B cell (primary cell): Measurements from ENCODE around the gene CAPNS2. TPM values are rescaled to one million over a fixed set of nuclear protein-coding genes. Genes with fewer than 3 reads are reported as not detected.

Experiments
- ATAC-seq: fragments of 200-7000 bp; cut with Tn5 transposase; one replicate; pipeline ENCODE4 v1.10.0; 2021; ENCODE audit warnings: low read depth, mild to moderate bottlenecking, moderate number of reproducible peaks, moderate library complexity
- CTCF ChIA-PET: fragments of 350-600 bp; sonication (Branson Sonifier 250); formaldehyde crosslinking; loops from one replicate; lab custom pipeline; 2021; ENCODE audit warnings: antibody characterized with exemption, inconsistent platforms; lab: Charles Lee
- POLR2A ChIA-PET: fragments of 350-600 bp; sonication (Branson Sonifier 250); formaldehyde crosslinking; loops from one replicate; lab custom pipeline; 2021; ENCODE audit warnings: antibody characterized with exemption; lab: Charles Lee
- DNase-seq: peaks from one replicate; pipeline ENCODE4 v3.0.0; 2013
- H2AFZ ChIP-seq: 2 replicates; pipeline ENCODE4 v1.6.1; 2012; ENCODE audit warnings: mild to moderate bottlenecking, low read depth, low read length; ENCODE audit not compliant: insufficient read depth, poor library complexity, severe bottlenecking
- H3K27ac ChIP-seq, 2 donors: 1 replicate in 1 of 2; 2 replicates in 1 of 2; pipeline ENCODE4 v1.5.1; 2012 to 2013; ENCODE audit warnings: low read length in 2 of 2, mild to moderate bottlenecking in 2 of 2, moderate library complexity in 1 of 2
- H3K27me3 ChIP-seq, 4 experiments: fragments of 200-600 bp in 1 of 4; sonication (generic) in 1 of 4; replicated peaks in 1 of 4; 1 replicate in 2 of 4; 2 replicates in 2 of 4; pipeline versions ENCODE4 v1.6.1 to v1.7.0; 2013 to 2016; ENCODE audit warnings: low read length in 3 of 4, mild to moderate bottlenecking in 2 of 4, mixed read lengths in 1 of 4, moderate library complexity in 1 of 4; ENCODE audit not compliant: insufficient read depth in 4 of 4, control insufficient read depth in 3 of 4; ENCODE audit errors: control extremely low read depth in 1 of 4
- H3K36me3 ChIP-seq, 2 experiments: replicated peaks in 1 of 2; 1 replicate in 1 of 2; 2 replicates in 1 of 2; pipeline versions ENCODE4 v1.6.1 to v1.7.1; 2013; ENCODE audit warnings: low read length in 1 of 2; ENCODE audit not compliant: insufficient read depth in 2 of 2, control insufficient read depth in 1 of 2; ENCODE audit errors: control extremely low read depth in 1 of 2, extremely low read depth in 1 of 2
- H3K4me1 ChIP-seq, 2 donors: fragments of 200-600 bp in 1 of 2; sonication (generic) in 1 of 2; 1 replicate in 1 of 2; 2 replicates in 1 of 2; pipeline versions ENCODE4 v1.5.1 to v1.6.1; 2013 to 2017; ENCODE audit warnings: low read length in 2 of 2; ENCODE audit not compliant: control insufficient read depth in 2 of 2, insufficient read depth in 2 of 2
- H3K4me2 ChIP-seq: replicated peaks from 2 replicates; pipeline ENCODE3; 2012; ENCODE audit warnings: mild to moderate bottlenecking, low read depth, low read length; ENCODE audit not compliant: poor library complexity, severe bottlenecking
- H3K4me3 ChIP-seq, 5 experiments: fragments of 200-600 bp in 1 of 5; sonication (generic) in 1 of 5; 1 replicate in 3 of 5; 2 replicates in 2 of 5; pipeline versions ENCODE4 v1.5.1 to v1.7.0; 2011 to 2016; ENCODE audit warnings: low read length in 4 of 5, mild to moderate bottlenecking in 4 of 5, low read depth in 2 of 5, control low read depth in 1 of 5, moderate library complexity in 1 of 5; ENCODE audit not compliant: insufficient read depth in 1 of 5; ENCODE audit errors: control extremely low read depth in 1 of 5, extremely low read depth in 1 of 5
- H3K79me2 ChIP-seq: fragments of 200-600 bp; sonication (generic); one replicate; pipeline ENCODE4 v1.6.0; 2016; ENCODE audit warnings: low read length; ENCODE audit not compliant: control insufficient read depth, insufficient read depth
- H3K9ac ChIP-seq: fragments of 200-600 bp; sonication (generic); 2 replicates; pipeline ENCODE4 v1.6.1; 2017; ENCODE audit warnings: mild to moderate bottlenecking, low read length, moderate library complexity
- H3K9me3 ChIP-seq, 3 donors: one replicate each; pipeline versions ENCODE4 v1.6.1 to v1.7.1; 2013; ENCODE audit warnings: low read length in 2 of 3; ENCODE audit not compliant: control insufficient read depth in 2 of 3, insufficient read depth in 1 of 3; ENCODE audit errors: control extremely low read depth in 1 of 3
- H4K20me1 ChIP-seq: 2 replicates; pipeline ENCODE4 v1.6.0; 2012; ENCODE audit warnings: mild to moderate bottlenecking, low read length; ENCODE audit not compliant: insufficient read depth, control insufficient read depth, poor library complexity, severe bottlenecking
- H3K27ac Mint-ChIP-seq: one replicate; pipeline ENCODE4 v1.8.0; 2021; ENCODE audit warnings: mixed read lengths
- H3K27me3 Mint-ChIP-seq: one replicate; pipeline ENCODE4 v1.8.0; 2021; ENCODE audit warnings: mixed read lengths
- H3K4me1 Mint-ChIP-seq: one replicate; pipeline ENCODE4 v1.8.0; 2021; ENCODE audit warnings: mixed read lengths
- H3K4me3 Mint-ChIP-seq: one replicate; pipeline ENCODE4 v1.8.0; 2021; ENCODE audit warnings: mixed read lengths
- H3K9me3 Mint-ChIP-seq: one replicate; pipeline ENCODE4 v1.8.0; 2022; ENCODE audit warnings: mixed read lengths; ENCODE audit not compliant: insufficient read depth
- CTCF ChIP-seq: fragments of 200-600 bp; IDR thresholded peaks from one replicate; pipeline ENCODE4 v1.8.0; 2022; ENCODE audit warnings: antibody characterized with exemption, mild to moderate bottlenecking
- EZH2 ChIP-seq: IDR thresholded peaks from 2 replicates; pipeline ENCODE4 v1.6.1; 2012; ENCODE audit warnings: borderline replicate concordance, low read depth, mild to moderate bottlenecking, moderate library complexity, low read length; ENCODE audit not compliant: insufficient read depth, poor library complexity, severe bottlenecking
- WGBS: methylation state at CpG from one replicate; pipeline ENCODE4 v1.1.5; 2013; ENCODE audit warnings: missing lambda C conversion rate; ENCODE audit not compliant: insufficient coverage; 5-methylcytosine and 5-hydroxymethylcytosine counted together
- intact Hi-C: fragments of 100-400 bp; cut with micrococcal nuclease; formaldehyde crosslinking; loops from one replicate; pipeline ENCODE4 v1.10.0; 2022
- polyA plus RNA-seq: library from polyadenylated mRNA; depleted of rRNA; stranded (reverse); fragments of >200 nt; gene quantifications from 2 replicates; pipeline ENCODE4 v1.2.3, GENCODE V29; 2012
- total RNA-seq, 2 donors: library from RNA; stranded (reverse); fragments of 120-200 nt in 1 of 2; gene quantifications; 1 replicate in 1 of 2; 2 replicates in 1 of 2; pipeline versions ENCODE4 v1.2.3 to v1.2.4, GENCODE V29; 2013 to 2022

Gene CAPNS2
- total and polyA plus RNA-seq, 2 donors (not counting 1 experiment from before 2014, with no cell fraction given), result not detected

- intact Hi-C loops, result no loop called here
- CTCF ChIA-PET, result no interaction called here
- no peak for TF ChIP-seq EZH2
- TF ChIP-seq CTCF, result no peak
- no peaks in the 10 kb centered on the region for H3K4me1 Mint-ChIP-seq
- no peak overlapping the region for H3K4me3 Mint-ChIP-seq
- Histone ChIP-seq H3K4me1 (no peaks in the 10 kb centered on the region), H3K4me2 (no peak overlapping the region), H3K27ac (no peak overlapping the region), H3K79me2 (no peaks in the 10 kb centered on the region), H4K20me1 (no peaks in the 10 kb centered on the region), H3K9me3 (no peaks in the 10 kb centered on the region), H3K9ac (no peak overlapping the region), H2AFZ (no peak overlapping the region), H3K36me3 (no peaks in the 10 kb centered on the region), H3K27me3 (no peaks in the 10 kb centered on the region), H3K4me3 (no peak overlapping the region)
- peaks cover 4% of the 10 kb centered on the region for H3K27me3 Mint-ChIP-seq
- no peak overlapping the region for H3K27ac Mint-ChIP-seq
- DNase-seq (no peak), ATAC-seq (no peak)
- POLR2A ChIA-PET, result no interaction called here
- no CpG with 5 or more reads among the region's 1 CpG for WGBS
- H3K9me3 Mint-ChIP-seq, result no peaks in the 10 kb centered on the region
Measured at GRCh38 chr16:55532227-55532626, 34.3 kb upstream of the CAPNS2 start.

DNA sequence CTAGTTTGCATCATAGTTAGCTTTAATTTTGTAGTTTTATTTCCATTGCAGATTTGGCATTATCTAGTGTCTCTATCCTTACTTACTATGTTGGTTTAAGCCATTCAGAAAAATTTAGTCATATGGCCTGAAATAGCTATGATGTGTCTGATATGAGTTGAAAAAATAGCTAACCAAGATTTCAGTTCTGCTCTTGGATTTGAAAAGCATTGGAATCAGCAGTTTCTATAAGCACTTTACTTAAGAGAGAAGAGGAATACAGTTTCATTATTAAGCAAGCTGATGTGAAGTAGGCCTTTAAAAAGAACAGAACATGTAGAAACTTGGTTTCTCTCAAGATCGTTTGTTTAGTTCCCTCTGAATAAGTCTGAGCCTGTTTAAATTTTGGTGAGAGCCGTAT lies 31.7 kb upstream of the CAPNS2 start:
- no peaks in the 10 kb centered on the region for H3K36me3 ChIP-seq
- TF ChIP-seq CTCF (no peak), EZH2 (no peak)
- H3K27ac ChIP-seq, result no peak overlapping the region
- Mint-ChIP-seq H3K9me3 (no peaks in the 10 kb centered on the region), H3K4me3 (no peak overlapping the region), H3K4me1 (no peaks in the 10 kb centered on the region), H3K27me3 (no peaks in the 10 kb centered on the region), H3K27ac (no peak overlapping the region)
- no peak overlapping the region for H3K4me3 ChIP-seq
- no peaks in the 10 kb centered on the region for H3K9me3 ChIP-seq
- no CpG with 5 or more reads among the region's 2 CpGs for WGBS
- ATAC-seq (no peak), DNase-seq (no peak)
- intact Hi-C loops, result no loop called here
- no peak overlapping the region for H2AFZ ChIP-seq
- POLR2A ChIA-PET, result no interaction called here
- H3K4me1 ChIP-seq, result no peaks in the 10 kb centered on the region
- H3K27me3 ChIP-seq, result no peaks in the 10 kb centered on the region
- H3K79me2 ChIP-seq, result no peaks in the 10 kb centered on the region
- H3K9ac ChIP-seq, result no peak overlapping the region
- H3K4me2 ChIP-seq, result no peak overlapping the region
- CTCF ChIA-PET, result interaction anchor here (1.1 kb wide), 1 partner anchor 13 kb away, joined by 3 read pairs; no protein-coding TSS in a partner anchor
- no peaks in the 10 kb centered on the region for H4K20me1 ChIP-seq
